OCI-LY7 (cell line): ENCODE results near the gene SERAC1. TPM values are rescaled to one million over a fixed set of nuclear protein-coding genes. Genes with fewer than 3 reads are reported as not detected.

Source experiments
- BruUV-seq: library from RNA; stranded (reverse); fragments of 400-500 nt; replicated peaks from 2 replicates; lab custom pipeline; 2021; lab: Mats Ljungman, UMichigan
- CTCF ChIA-PET: fragments of 300-600 bp; sonication (Branson Sonifier 250); formaldehyde crosslinking; loops from one replicate; lab custom pipeline; 2022; ENCODE audit warnings: antibody characterized with exemption; ENCODE audit not compliant: unreplicated experiment; lab: Charles Lee
- POLR2A ChIA-PET: fragments of 300-600 bp; sonication (Branson Sonifier 250); formaldehyde crosslinking; loops from one replicate; lab custom pipeline; 2022; ENCODE audit warnings: antibody characterized with exemption; lab: Charles Lee
- DNase-seq: peaks from one replicate; pipeline ENCODE4 v3.0.0-alpha.2; 2015; ENCODE audit warnings: low spot score
- H2AFZ ChIP-seq: fragments of 200-600 bp; sonication (generic), shearing (Covaris generic); 2 replicates; pipeline ENCODE4 v1.6.1; 2014; ENCODE audit warnings: mild to moderate bottlenecking, antibody characterized with exemption, low read length, moderate library complexity
- H3K27ac ChIP-seq: fragments of 200-600 bp; sonication (generic); 2 replicates; pipeline ENCODE4 v1.5.1; 2014; ENCODE audit warnings: mixed run types, low read depth, mild to moderate bottlenecking, moderate library complexity, low read length, inconsistent platforms; ENCODE audit not compliant: poor library complexity, severe bottlenecking
- H3K36me3 ChIP-seq: fragments of 200-600 bp; sonication (generic); 2 replicates; pipeline ENCODE4 v1.6.1; 2014; ENCODE audit warnings: mild to moderate bottlenecking, antibody characterized with exemption, low read length, moderate library complexity, mixed read lengths; ENCODE audit not compliant: insufficient read depth
- H3K4me1 ChIP-seq: fragments of 200-600 bp; sonication (generic); 2 replicates; pipeline ENCODE4 v1.5.1; 2014; ENCODE audit warnings: mild to moderate bottlenecking, low read length; ENCODE audit not compliant: insufficient read depth, poor library complexity, severe bottlenecking
- H3K4me2 ChIP-seq: fragments of 200-600 bp; sonication (generic); 2 replicates; pipeline ENCODE4 v1.6.1; 2014; ENCODE audit warnings: mild to moderate bottlenecking, low read length
- H3K4me3 ChIP-seq: fragments of 200-600 bp; sonication (generic); 2 replicates; pipeline ENCODE4 v1.5.1; 2014; ENCODE audit warnings: mild to moderate bottlenecking, low read depth, low read length; ENCODE audit not compliant: poor library complexity, severe bottlenecking
- H3K79me2 ChIP-seq: fragments of 200-600 bp; sonication (generic); 2 replicates; pipeline ENCODE4 v1.6.1; 2016; ENCODE audit warnings: low read depth, mild to moderate bottlenecking, low read length, moderate library complexity, mixed read lengths; ENCODE audit not compliant: insufficient read depth
- H3K9me2 ChIP-seq: fragments of 200-600 bp; sonication (generic); 2 replicates; pipeline ENCODE4 v1.6.1; 2016; ENCODE audit warnings: mild to moderate bottlenecking, low read length, mixed read lengths; ENCODE audit not compliant: insufficient read depth
- H3K9me3 ChIP-seq: fragments of 200-600 bp; sonication (generic); 2 replicates; pipeline ENCODE4 v1.6.1; 2014; ENCODE audit warnings: mild to moderate bottlenecking, mixed run types, low read length, mixed read lengths
- H4K20me1 ChIP-seq: fragments of 200-600 bp; sonication (generic); 2 replicates; pipeline ENCODE4 v1.6.1; 2014; ENCODE audit warnings: mild to moderate bottlenecking, antibody characterized with exemption, low read length, moderate library complexity, mixed read lengths; ENCODE audit not compliant: insufficient read depth
- EZH2phosphoT487 ChIP-seq: fragments of 200-600 bp; sonication (generic); IDR thresholded peaks from 2 replicates; pipeline ENCODE4 v1.6.1; 2018; ENCODE audit warnings: low read depth, borderline replicate concordance, mild to moderate bottlenecking, mixed run types, antibody characterized with exemption, low read length, moderate library complexity, mixed read lengths
- intact Hi-C: fragments of 100-400 bp; cut with micrococcal nuclease; formaldehyde crosslinking; loops from one replicate; pipeline ENCODE4 v1.10.0; 2022; ENCODE audit not compliant: unreplicated experiment
- total RNA-seq, 2 experiments: library from RNA; depleted of rRNA in 1 of 2; stranded (reverse); fragments of >200 nt in 1 of 2; shearing (Covaris generic) in 1 of 2; gene quantifications; 2 replicates each; pipeline ENCODE4 v1.2.3, GENCODE V29; 2014 to 2022
- TF ChIP-seq, protein P1 (sequence below): fragments of 200-600 bp; sonication (generic); conservative IDR thresholded peaks from 2 replicates; pipeline ENCODE4 v1.5.1; 2014; ENCODE audit warnings: mild to moderate bottlenecking, antibody characterized with exemption, low read length, moderate library complexity, mixed read lengths

The SERAC1 gene
- total RNA-seq, 2 experiments from 2014 or later: 3.0 to 6.9 TPM

DNA sequence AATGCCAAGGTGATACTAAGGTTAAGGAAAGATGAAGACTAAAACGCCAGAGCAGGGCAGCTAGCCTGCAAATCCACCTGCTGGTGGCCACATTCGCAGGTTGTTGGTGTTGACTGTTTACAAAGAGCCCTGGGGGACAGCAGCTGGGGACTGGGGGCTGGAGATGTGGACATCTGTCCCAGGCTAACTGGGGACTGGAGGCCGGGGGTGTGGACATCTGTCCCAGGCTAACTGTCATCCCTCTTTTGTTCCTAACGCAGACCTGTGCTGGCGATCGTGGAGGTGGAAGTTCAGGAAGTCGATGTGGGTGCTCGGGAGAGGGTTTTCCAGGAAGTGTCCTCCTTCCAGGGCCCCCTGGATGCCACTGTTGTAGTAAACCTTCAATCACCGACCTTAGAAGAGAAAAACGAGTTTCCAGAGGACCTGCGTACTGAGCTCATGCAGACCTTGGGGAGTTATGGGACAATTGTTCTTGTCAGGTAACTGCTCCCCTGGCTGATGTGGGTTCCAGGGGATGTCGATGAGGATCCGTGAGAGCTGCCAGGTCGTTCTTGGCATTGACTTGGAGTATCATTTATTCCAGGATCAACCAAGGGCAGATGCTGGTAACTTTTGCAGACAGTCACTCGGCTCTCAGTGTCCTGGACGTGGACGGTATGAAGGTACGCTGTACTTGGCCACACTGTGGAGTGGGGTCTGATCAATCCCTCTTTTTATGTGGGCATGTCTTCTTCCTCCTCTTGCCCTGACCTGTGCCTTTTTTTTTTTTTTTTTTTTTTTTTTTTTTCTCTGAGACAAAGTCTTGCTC is 87.0 kb downstream of the SERAC1 start:
- Histone ChIP-seq H3K9me2 (no peaks in the 10 kb centered on the region), H3K79me2 (no peaks in the 10 kb centered on the region), H3K4me2 (no peak overlapping the region), H4K20me1 (no peaks in the 10 kb centered on the region), H2AFZ (no peak overlapping the region), H3K4me3 (no peak overlapping the region), H3K27ac (no peak overlapping the region), H3K36me3 (no peaks in the 10 kb centered on the region), H3K4me1 (no peaks in the 10 kb centered on the region), H3K9me3 (no peaks in the 10 kb centered on the region)
- no peak for DNase-seq
- ChIA-PET POLR2A (interaction anchor here (0.5 to 1.4 kb wide), 2 partner anchors 9 to 328 kb away, joined by 3 read pairs; no protein-coding TSS in a partner anchor), CTCF (no interaction called here)
- no peak for TF ChIP-seq EZH2phosphoT487
- TF ChIP-seq, protein P1, sequence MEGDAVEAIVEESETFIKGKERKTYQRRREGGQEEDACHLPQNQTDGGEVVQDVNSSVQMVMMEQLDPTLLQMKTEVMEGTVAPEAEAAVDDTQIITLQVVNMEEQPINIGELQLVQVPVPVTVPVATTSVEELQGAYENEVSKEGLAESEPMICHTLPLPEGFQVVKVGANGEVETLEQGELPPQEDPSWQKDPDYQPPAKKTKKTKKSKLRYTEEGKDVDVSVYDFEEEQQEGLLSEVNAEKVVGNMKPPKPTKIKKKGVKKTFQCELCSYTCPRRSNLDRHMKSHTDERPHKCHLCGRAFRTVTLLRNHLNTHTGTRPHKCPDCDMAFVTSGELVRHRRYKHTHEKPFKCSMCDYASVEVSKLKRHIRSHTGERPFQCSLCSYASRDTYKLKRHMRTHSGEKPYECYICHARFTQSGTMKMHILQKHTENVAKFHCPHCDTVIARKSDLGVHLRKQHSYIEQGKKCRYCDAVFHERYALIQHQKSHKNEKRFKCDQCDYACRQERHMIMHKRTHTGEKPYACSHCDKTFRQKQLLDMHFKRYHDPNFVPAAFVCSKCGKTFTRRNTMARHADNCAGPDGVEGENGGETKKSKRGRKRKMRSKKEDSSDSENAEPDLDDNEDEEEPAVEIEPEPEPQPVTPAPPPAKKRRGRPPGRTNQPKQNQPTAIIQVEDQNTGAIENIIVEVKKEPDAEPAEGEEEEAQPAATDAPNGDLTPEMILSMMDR: no peak
- no TSS peak for BruUV-seq
- intact Hi-C loops: no loop called here

DNA sequence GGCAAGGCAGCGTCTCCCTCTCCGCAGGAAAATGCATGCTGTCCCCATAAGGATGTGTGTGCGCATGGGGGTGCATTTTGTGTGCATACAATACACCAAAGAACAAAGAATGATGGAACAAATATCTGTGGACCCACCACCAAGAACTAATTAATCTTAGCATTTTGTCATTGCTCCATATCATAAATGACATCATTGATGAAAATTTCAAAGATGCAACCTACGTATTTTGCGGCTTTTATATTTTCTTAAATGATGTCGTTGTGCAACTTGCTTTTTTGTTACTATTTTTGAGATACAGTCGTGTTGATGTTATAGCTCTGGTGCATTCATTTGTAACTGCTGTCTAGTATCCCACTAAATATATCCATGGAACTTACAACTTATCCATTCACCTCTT is 89.7 kb downstream of the SERAC1 start:
- TF ChIP-seq, protein P1: no peak
- TF ChIP-seq EZH2phosphoT487: no peak
- Histone ChIP-seq H2AFZ (no peak overlapping the region), H4K20me1 (no peaks in the 10 kb centered on the region), H3K9me3 (no peaks in the 10 kb centered on the region), H3K9me2 (no peaks in the 10 kb centered on the region), H3K27ac (no peak overlapping the region), H3K4me1 (no peaks in the 10 kb centered on the region), H3K4me2 (no peak overlapping the region), H3K4me3 (no peak overlapping the region), H3K36me3 (no peaks in the 10 kb centered on the region), H3K79me2 (no peaks in the 10 kb centered on the region)
- intact Hi-C loops: no loop called here
- BruUV-seq: no TSS peak
- ChIA-PET CTCF (no interaction called here), POLR2A (interaction anchor here (0.6 to 0.7 kb wide), 3 partner anchors 15 to 77 kb away, joined by 3 to 7 read pairs (median 4); no protein-coding TSS in a partner anchor)
- no peak for DNase-seq

DNA sequence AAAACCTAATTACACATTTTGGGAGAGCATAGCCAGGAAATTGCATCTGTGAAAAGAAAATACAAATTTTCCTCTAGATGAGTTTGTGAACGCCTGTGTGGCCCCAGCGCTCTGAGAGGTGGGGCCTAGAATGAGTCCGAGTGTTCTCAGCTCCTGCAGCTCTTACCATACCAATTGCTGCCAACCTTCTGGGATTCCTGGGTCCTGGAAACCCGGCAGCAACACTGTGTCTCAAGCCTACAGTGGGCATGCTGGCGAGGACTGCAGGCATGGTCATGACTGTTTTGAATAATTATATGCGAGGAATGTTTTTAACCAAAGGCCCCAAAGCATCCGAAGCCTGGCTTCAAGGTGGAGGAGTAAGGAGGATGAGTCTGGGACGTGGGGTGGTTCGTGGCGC is 90.4 kb downstream of the SERAC1 start:
- CTCF ChIA-PET: no interaction called here
- no peak for DNase-seq
- Histone ChIP-seq H4K20me1 (no peaks in the 10 kb centered on the region), H3K9me2 (no peaks in the 10 kb centered on the region), H3K9me3 (no peaks in the 10 kb centered on the region), H3K27ac (no peak overlapping the region), H3K4me1 (no peaks in the 10 kb centered on the region), H3K4me2 (no peak overlapping the region), H3K4me3 (no peak overlapping the region), H2AFZ (no peak overlapping the region), H3K79me2 (no peaks in the 10 kb centered on the region), H3K36me3 (no peaks in the 10 kb centered on the region)
- intact Hi-C loops: no loop called here
- BruUV-seq: no TSS peak
- POLR2A ChIA-PET: interaction anchor here (0.6 kb wide), 1 partner anchor 157 kb away, joined by 3 read pairs; no protein-coding TSS in a partner anchor
- no peak for TF ChIP-seq EZH2phosphoT487
- TF ChIP-seq, protein P1: no peak
